ENCODE data around the gene STIMATE.

DNA sequence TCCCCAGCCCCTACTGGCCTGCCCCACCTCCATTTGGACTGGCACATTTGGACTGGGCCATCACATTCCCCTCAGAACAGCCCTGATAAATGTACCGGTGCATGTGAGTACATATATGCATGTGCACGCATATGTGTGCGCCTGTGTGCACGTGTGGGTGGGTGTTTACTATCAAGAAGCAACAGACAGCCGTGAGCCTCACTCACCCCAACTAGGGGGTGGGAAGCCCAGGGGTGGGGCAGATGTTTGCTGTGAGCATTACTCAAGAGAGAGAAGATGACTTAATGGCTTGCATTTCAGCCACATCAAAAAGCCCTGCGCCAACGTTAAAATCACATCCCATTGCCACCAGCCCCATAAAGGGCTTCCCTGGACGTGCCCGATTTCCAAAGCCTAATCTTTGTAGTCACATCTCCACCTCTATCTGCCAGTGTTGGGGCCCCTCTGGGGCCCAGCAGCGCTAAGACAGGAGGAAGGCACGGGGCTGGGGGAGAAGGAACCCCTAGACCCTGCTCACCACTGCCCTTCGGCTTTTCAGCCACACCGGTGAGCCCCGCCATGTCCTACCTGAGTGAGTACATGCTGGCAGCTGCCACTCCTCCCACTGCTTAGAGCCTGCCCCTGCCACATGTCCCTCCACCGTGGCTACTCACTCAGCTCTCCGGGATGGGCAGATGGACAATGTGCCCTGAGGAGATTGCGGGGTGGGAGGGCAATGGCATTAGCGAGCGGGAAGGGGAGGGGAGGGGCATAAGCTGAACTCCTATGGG lies 91.9 kb downstream of the STIMATE start:
- TF ChIP-seq POLR2A (IDR thresholded peaks at IDR 0.05), result no peak
- TF ChIP-seq, protein P1, sequence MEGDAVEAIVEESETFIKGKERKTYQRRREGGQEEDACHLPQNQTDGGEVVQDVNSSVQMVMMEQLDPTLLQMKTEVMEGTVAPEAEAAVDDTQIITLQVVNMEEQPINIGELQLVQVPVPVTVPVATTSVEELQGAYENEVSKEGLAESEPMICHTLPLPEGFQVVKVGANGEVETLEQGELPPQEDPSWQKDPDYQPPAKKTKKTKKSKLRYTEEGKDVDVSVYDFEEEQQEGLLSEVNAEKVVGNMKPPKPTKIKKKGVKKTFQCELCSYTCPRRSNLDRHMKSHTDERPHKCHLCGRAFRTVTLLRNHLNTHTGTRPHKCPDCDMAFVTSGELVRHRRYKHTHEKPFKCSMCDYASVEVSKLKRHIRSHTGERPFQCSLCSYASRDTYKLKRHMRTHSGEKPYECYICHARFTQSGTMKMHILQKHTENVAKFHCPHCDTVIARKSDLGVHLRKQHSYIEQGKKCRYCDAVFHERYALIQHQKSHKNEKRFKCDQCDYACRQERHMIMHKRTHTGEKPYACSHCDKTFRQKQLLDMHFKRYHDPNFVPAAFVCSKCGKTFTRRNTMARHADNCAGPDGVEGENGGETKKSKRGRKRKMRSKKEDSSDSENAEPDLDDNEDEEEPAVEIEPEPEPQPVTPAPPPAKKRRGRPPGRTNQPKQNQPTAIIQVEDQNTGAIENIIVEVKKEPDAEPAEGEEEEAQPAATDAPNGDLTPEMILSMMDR (IDR thresholded peaks at IDR 0.05), result no peak
